SK-N-SH (cell line): ENCODE data around the gene NPAS3. TPM values are rescaled to one million over a fixed set of nuclear protein-coding genes. Genes with fewer than 3 reads are reported as not detected.

ENCODE experiments used
- CTCF ChIA-PET: fragments of 300-600, 350-600 bp; formaldehyde crosslinking; extraction: SDS; loops from one replicate; lab custom pipeline; 2021; lab: Yijun Ruan, JAX
- POLR2A ChIA-PET: fragments of 350-600 bp; sonication (Branson Sonifier 250); formaldehyde crosslinking; extraction: SDS; loops from one replicate; lab custom pipeline; 2020; ENCODE audit warnings: antibody characterized with exemption, inconsistent platforms; lab: Yijun Ruan, JAX
- DNase-seq: peaks from one replicate; pipeline ENCODE4 v3.0.0; 2012
- H2AFZ ChIP-seq: fragments of 200-600 bp; sonication (generic); 2 replicates; pipeline ENCODE4 v1.8.1; 2016; ENCODE audit warnings: antibody characterized with exemption, mild to moderate bottlenecking, low read depth
- H3F3A ChIP-seq: fragments of 200-600 bp; sonication (generic); replicated peaks from 2 replicates; pipeline ENCODE3; 2016; ENCODE audit warnings: antibody characterized with exemption, mild to moderate bottlenecking; ENCODE audit not compliant: insufficient read depth
- H3K27ac ChIP-seq, 2 experiments: fragments of 200-500 bp in 1 of 2; fragments of 200-600 bp in 1 of 2; sonication (Bioruptor generic) in 1 of 2; sonication (generic), shearing (Covaris generic) in 1 of 2; 2 replicates each; pipeline versions ENCODE4 v1.5.1 to v1.6.1; 2014 to 2016; ENCODE audit warnings: low read depth in 2 of 2, inconsistent platforms in 1 of 2, low read length in 1 of 2, mild to moderate bottlenecking in 1 of 2, mixed read lengths in 1 of 2
- H3K27me3 ChIP-seq: fragments of 200-600 bp; sonication (generic), shearing (Covaris generic); 2 replicates; pipeline ENCODE4 v1.6.1; 2016; ENCODE audit warnings: mixed run types; ENCODE audit not compliant: insufficient read depth
- H3K36me3 ChIP-seq, 2 experiments: fragments of 200-500 bp in 1 of 2; fragments of 200-600 bp in 1 of 2; sonication (Bioruptor generic) in 1 of 2; sonication (generic) in 1 of 2; replicated peaks in 1 of 2; 2 replicates each; pipeline versions ENCODE3 to v1.5.1; 2014 to 2016; ENCODE audit warnings: low read length in 1 of 2, mild to moderate bottlenecking in 1 of 2; ENCODE audit not compliant: insufficient read depth in 2 of 2, control insufficient read depth in 1 of 2
- H3K4me1 ChIP-seq, 2 experiments: fragments of 200-500 bp in 1 of 2; fragments of 200-600 bp in 1 of 2; sonication (Bioruptor generic) in 1 of 2; sonication (generic), shearing (Covaris generic) in 1 of 2; 2 replicates each; pipeline versions ENCODE4 v1.5.1 to v1.6.1; 2014 to 2016; ENCODE audit warnings: low read depth in 1 of 2, low read length in 1 of 2, mixed run types in 1 of 2; ENCODE audit not compliant: insufficient read depth in 2 of 2, control insufficient read depth in 1 of 2
- H3K4me2 ChIP-seq: fragments of 200-600 bp; sonication (generic), shearing (Covaris generic); 2 replicates; pipeline ENCODE4 v1.6.1; 2017; ENCODE audit warnings: mixed run types
- H3K4me3 ChIP-seq, 2 experiments: fragments of 200-500 bp in 1 of 2; fragments of 200-600 bp in 1 of 2; sonication (Bioruptor generic) in 1 of 2; sonication (generic), shearing (Covaris generic) in 1 of 2; 2 replicates each; pipeline versions ENCODE4 v1.5.1 to v1.8.1; 2014 to 2016; ENCODE audit warnings: low read depth in 2 of 2, inconsistent platforms in 1 of 2, low read length in 1 of 2, mild to moderate bottlenecking in 1 of 2, mixed read lengths in 1 of 2, moderate library complexity in 1 of 2
- H3K79me2 ChIP-seq: fragments of 200-600 bp; sonication (generic); 2 replicates; pipeline ENCODE4 v1.8.1; 2017; ENCODE audit warnings: mild to moderate bottlenecking; ENCODE audit not compliant: insufficient read depth
- H3K9ac ChIP-seq: fragments of 200-600 bp; sonication (generic); 2 replicates; pipeline ENCODE4 v1.6.1; 2017; ENCODE audit warnings: mixed run types
- H3K9me2 ChIP-seq: fragments of 200-600 bp; sonication (generic); 2 replicates; pipeline ENCODE4 v1.6.1; 2017; ENCODE audit warnings: mixed run types
- H3K9me3 ChIP-seq: fragments of 200-600 bp; sonication (generic); 2 replicates; pipeline ENCODE4 v1.6.1; 2017; ENCODE audit warnings: mixed run types, mild to moderate bottlenecking, moderate library complexity
- H4K20me1 ChIP-seq: fragments of 200-600 bp; sonication (generic); 2 replicates; pipeline ENCODE4 v1.6.1; 2017; ENCODE audit warnings: mild to moderate bottlenecking, mixed run types; ENCODE audit not compliant: insufficient read depth
- EZH2phosphoT487 ChIP-seq: fragments of 200-600 bp; sonication (generic); IDR thresholded peaks from 2 replicates; pipeline ENCODE4 v1.6.1; 2017; ENCODE audit warnings: low read depth, mixed run types, mild to moderate bottlenecking, antibody characterized with exemption, moderate library complexity, borderline replicate concordance
- FOSL2 ChIP-seq: IDR thresholded peaks from 2 replicates; pipeline ENCODE4 v1.4.0; 2012; ENCODE audit warnings: low read depth, mild to moderate bottlenecking, moderate library complexity, borderline replicate concordance
- FOXM1 ChIP-seq: IDR thresholded peaks from 2 replicates; pipeline ENCODE4 v1.4.0; 2012; ENCODE audit warnings: low read depth, mild to moderate bottlenecking
- JUND ChIP-seq: IDR thresholded peaks from 2 replicates; pipeline ENCODE4 v1.4.0; 2012
- MEF2A ChIP-seq: IDR thresholded peaks from 2 replicates; pipeline ENCODE4 v1.4.0; 2012; ENCODE audit warnings: low read depth, borderline replicate concordance
- MXI1 ChIP-seq: IDR thresholded peaks from 2 replicates; pipeline ENCODE4 v1.6.1; 2012; ENCODE audit warnings: mild to moderate bottlenecking, low read depth, low read length, improper control_type of control experiment
- NFIC ChIP-seq: IDR thresholded peaks from 2 replicates; pipeline ENCODE4 v1.4.0; 2012; ENCODE audit warnings: borderline replicate concordance
- NRF1 ChIP-seq: IDR thresholded peaks from 2 replicates; pipeline ENCODE4 v1.6.1; 2012; ENCODE audit warnings: low read depth, mild to moderate bottlenecking, low read length
- RAD21 ChIP-seq: IDR thresholded peaks from 2 replicates; pipeline ENCODE4 v1.6.1; 2012; ENCODE audit warnings: mild to moderate bottlenecking, low read length
- TCF12 ChIP-seq: IDR thresholded peaks from 2 replicates; pipeline ENCODE4 v1.4.0; 2012
- TEAD4 ChIP-seq: IDR thresholded peaks from 2 replicates; pipeline ENCODE4 v1.4.0; 2012; ENCODE audit warnings: mild to moderate bottlenecking, borderline replicate concordance; ENCODE audit not compliant: insufficient read depth
- WGBS: methylation state at CpG from one replicate; pipeline ENCODE4 v1.1.6; 2017; ENCODE audit warnings: low lambda C conversion rate; 5-methylcytosine and 5-hydroxymethylcytosine counted together
- polyA plus RNA-seq, 3 experiments: library from polyadenylated mRNA; depleted of rRNA; stranded (reverse); fragments of >200 nt; gene quantifications; 2 replicates each; pipeline ENCODE4 v1.2.3, GENCODE V29; 2012
- TF ChIP-seq, protein P1 (sequence below): IDR thresholded peaks from 2 replicates; pipeline ENCODE4 v1.6.1; 2012; ENCODE audit warnings: mild to moderate bottlenecking, low read depth, low read length, moderate library complexity
- TF ChIP-seq, protein P2 (sequence below): fragments of 200-600 bp; sonication (generic); IDR thresholded peaks from 2 replicates; pipeline ENCODE4 v1.6.1; 2017; ENCODE audit warnings: antibody characterized with exemption, mild to moderate bottlenecking, moderate library complexity
- TF ChIP-seq, protein P3 (sequence below): IDR thresholded peaks from 2 replicates; pipeline ENCODE4 v1.4.0; 2012; ENCODE audit warnings: low read depth, borderline replicate concordance

The NPAS3 gene
- polyA plus RNA-seq, 1 of the 3 experiments (the other 2 are of a cell fraction) = 4.3 TPM

DNA sequence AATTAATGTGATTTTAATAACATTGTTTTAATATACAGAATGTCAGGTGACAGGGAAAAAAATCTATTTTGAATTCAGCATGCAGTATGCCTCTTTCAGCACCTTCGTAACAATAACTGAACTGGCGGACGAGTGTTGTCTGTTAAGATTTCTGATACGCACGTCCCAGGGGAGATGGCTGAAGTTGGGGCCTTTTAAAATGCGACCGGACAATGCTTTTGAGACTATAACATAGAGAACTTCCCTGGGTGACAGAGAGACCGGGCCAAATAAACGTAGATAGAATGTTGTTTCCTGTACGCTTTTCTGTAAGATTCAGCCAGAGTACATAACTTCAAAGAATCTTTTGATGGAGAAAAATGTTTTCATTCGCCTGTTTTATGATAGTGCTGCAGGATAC is 772.5 kb downstream of the NPAS3 start (continued):
- TF ChIP-seq, protein P1, sequence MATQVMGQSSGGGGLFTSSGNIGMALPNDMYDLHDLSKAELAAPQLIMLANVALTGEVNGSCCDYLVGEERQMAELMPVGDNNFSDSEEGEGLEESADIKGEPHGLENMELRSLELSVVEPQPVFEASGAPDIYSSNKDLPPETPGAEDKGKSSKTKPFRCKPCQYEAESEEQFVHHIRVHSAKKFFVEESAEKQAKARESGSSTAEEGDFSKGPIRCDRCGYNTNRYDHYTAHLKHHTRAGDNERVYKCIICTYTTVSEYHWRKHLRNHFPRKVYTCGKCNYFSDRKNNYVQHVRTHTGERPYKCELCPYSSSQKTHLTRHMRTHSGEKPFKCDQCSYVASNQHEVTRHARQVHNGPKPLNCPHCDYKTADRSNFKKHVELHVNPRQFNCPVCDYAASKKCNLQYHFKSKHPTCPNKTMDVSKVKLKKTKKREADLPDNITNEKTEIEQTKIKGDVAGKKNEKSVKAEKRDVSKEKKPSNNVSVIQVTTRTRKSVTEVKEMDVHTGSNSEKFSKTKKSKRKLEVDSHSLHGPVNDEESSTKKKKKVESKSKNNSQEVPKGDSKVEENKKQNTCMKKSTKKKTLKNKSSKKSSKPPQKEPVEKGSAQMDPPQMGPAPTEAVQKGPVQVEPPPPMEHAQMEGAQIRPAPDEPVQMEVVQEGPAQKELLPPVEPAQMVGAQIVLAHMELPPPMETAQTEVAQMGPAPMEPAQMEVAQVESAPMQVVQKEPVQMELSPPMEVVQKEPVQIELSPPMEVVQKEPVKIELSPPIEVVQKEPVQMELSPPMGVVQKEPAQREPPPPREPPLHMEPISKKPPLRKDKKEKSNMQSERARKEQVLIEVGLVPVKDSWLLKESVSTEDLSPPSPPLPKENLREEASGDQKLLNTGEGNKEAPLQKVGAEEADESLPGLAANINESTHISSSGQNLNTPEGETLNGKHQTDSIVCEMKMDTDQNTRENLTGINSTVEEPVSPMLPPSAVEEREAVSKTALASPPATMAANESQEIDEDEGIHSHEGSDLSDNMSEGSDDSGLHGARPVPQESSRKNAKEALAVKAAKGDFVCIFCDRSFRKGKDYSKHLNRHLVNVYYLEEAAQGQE = no peak
- no peak for TF ChIP-seq JUND
- TF ChIP-seq EZH2phosphoT487 = no peak
- no peak for TF ChIP-seq TCF12
- no peak for TF ChIP-seq FOSL2
- TF ChIP-seq, protein P2, sequence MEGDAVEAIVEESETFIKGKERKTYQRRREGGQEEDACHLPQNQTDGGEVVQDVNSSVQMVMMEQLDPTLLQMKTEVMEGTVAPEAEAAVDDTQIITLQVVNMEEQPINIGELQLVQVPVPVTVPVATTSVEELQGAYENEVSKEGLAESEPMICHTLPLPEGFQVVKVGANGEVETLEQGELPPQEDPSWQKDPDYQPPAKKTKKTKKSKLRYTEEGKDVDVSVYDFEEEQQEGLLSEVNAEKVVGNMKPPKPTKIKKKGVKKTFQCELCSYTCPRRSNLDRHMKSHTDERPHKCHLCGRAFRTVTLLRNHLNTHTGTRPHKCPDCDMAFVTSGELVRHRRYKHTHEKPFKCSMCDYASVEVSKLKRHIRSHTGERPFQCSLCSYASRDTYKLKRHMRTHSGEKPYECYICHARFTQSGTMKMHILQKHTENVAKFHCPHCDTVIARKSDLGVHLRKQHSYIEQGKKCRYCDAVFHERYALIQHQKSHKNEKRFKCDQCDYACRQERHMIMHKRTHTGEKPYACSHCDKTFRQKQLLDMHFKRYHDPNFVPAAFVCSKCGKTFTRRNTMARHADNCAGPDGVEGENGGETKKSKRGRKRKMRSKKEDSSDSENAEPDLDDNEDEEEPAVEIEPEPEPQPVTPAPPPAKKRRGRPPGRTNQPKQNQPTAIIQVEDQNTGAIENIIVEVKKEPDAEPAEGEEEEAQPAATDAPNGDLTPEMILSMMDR = no peak
- no peak for TF ChIP-seq RAD21
- no peak for TF ChIP-seq NRF1
- no peak for TF ChIP-seq TEAD4
- no peak for TF ChIP-seq MEF2A

DNA sequence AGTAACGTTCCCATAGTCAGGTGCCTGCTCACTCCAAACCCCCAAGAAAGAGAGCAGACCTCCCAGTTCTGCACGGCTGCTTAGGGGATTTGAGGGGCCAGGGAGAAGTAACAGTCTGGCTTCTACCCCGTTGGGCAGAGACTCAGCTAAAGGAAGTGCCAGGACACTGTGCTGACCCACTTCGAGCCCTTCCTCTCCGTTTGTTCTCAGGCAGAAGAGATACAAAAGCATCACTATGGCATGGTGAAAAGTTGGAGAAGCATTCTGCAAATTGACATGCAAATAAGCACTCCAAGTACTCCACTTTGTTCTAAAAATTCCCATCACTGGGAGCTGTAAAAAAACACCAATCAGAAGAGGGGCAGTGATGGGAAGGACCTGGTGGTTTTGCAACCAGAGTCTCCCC is 773.1 kb downstream of the NPAS3 start:
- Histone ChIP-seq H3K4me1 (peaks cover 6 to 7% of the 10 kb centered on the region in 2 experiments), H3K79me2 (no peaks in the 10 kb centered on the region)
- 79% methylated on average over 5 of the region's 5 CpGs for WGBS

More for the DNA sequence above, 773.1 kb downstream of the NPAS3 start:
- Histone ChIP-seq H2AFZ (no peak overlapping the region), H3F3A (peaks cover 7% of the 10 kb centered on the region), H3K9ac (no peak overlapping the region), H3K27ac (no peak overlapping the region), H3K4me3 (no peak overlapping the region), H3K9me3 (no peaks in the 10 kb centered on the region), H4K20me1 (no peaks in the 10 kb centered on the region), H3K9me2 (no peaks in the 10 kb centered on the region), H3K4me2 (no peak overlapping the region), H3K27me3 (no peaks in the 10 kb centered on the region), H3K36me3 (no peaks in the 10 kb centered on the region)
- TF ChIP-seq MEF2A (no peak), FOXM1 (no peak), FOSL2 (no peak), MXI1 (no peak), NFIC (no peak)
- TF ChIP-seq, protein P3, sequence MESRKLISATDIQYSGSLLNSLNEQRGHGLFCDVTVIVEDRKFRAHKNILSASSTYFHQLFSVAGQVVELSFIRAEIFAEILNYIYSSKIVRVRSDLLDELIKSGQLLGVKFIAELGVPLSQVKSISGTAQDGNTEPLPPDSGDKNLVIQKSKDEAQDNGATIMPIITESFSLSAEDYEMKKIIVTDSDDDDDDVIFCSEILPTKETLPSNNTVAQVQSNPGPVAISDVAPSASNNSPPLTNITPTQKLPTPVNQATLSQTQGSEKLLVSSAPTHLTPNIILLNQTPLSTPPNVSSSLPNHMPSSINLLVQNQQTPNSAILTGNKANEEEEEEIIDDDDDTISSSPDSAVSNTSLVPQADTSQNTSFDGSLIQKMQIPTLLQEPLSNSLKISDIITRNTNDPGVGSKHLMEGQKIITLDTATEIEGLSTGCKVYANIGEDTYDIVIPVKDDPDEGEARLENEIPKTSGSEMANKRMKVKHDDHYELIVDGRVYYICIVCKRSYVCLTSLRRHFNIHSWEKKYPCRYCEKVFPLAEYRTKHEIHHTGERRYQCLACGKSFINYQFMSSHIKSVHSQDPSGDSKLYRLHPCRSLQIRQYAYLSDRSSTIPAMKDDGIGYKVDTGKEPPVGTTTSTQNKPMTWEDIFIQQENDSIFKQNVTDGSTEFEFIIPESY = no peak
- no peak for DNase-seq
- ChIA-PET CTCF (interaction anchor here (0.6 kb wide), 1 partner anchor 417 kb away, joined by 3 read pairs; no protein-coding TSS in a partner anchor), POLR2A (no interaction called here)
